Measurements from ENCODE around the gene ABCG1.

The ABCG1 gene

DNA sequence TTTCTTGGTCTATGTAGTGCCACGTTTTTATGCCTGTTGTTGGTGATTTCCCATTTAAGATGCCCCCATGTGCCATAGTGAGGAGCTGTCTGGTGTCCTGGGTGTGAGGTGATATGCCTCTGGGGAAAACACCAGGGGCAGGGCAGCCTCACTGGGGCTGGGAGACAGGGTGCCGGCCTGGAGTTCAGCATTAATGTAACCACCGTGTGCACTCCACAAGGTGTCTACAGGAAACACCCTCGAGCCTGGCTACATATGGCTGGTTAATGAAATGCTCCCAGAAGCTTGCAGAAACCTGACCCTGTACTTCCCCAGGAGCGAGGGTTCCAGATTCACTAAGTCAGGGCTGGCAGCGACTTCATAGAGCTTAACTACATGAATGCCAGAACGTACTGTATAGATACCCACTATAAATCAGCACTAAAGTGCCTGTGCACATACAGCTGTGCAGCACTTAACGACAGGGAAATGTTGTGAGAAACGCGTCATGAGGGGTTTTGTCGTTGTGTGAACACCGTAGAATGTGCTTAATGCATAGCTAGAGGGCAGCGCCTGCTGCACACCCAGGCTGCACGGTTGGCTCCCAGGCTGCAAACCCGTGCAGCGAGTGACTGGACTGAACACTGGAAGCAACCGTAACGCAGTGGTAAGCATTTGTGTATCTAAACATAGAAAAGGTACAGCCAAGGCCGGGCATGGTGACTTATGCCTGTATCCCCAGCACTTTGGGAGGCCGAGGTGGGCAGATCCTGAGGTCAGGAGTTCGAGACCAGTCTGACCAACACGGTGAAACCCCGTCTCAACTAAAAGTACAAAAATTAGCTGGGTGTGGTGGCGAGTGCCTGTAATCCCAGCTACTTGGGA is 121.5 kb downstream of the ABCG1 start:
- TF ChIP-seq, protein P1, sequence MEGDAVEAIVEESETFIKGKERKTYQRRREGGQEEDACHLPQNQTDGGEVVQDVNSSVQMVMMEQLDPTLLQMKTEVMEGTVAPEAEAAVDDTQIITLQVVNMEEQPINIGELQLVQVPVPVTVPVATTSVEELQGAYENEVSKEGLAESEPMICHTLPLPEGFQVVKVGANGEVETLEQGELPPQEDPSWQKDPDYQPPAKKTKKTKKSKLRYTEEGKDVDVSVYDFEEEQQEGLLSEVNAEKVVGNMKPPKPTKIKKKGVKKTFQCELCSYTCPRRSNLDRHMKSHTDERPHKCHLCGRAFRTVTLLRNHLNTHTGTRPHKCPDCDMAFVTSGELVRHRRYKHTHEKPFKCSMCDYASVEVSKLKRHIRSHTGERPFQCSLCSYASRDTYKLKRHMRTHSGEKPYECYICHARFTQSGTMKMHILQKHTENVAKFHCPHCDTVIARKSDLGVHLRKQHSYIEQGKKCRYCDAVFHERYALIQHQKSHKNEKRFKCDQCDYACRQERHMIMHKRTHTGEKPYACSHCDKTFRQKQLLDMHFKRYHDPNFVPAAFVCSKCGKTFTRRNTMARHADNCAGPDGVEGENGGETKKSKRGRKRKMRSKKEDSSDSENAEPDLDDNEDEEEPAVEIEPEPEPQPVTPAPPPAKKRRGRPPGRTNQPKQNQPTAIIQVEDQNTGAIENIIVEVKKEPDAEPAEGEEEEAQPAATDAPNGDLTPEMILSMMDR (IDR thresholded peaks at IDR 0.05; ENCODE audit: low read depth, low read length) = no peak
- no peak overlapping the region for H3K4me3 ChIP-seq (ENCODE audit: low read depth, low read length)

DNA sequence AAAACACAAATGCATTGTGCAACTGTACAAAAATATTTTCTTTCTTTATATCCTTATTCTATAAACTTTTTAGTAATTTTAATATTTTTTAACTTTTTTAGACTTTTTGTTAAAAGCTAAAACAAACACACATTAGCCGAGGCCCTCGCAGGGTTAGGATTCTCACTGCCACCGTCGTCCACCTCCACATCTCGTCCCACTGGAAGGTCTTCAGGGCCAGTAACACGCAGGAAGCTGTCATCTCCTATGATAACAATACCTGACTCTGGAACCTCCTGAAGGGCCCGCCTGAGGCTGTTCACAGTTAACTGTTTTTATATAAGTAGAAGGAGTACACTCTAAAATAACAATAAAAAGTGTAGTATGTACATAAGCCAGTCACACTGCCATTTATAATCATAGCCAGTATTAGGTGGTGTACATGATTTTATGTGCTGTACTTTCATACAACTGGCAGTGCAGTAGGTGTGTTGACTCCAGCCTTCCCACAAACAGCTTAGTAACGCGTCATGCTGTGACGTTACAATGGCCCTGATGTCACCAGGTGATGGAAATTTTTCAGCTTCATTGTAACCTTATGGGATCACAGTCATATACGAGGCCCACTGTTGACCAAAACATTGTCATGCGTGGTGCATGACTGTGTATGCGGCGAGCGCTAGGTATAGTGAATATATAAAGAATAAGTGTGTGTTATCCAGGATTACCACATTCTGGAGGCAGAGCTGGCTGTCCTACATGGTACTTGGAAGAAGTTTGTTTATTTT is 123.0 kb downstream of the ABCG1 start:
- no peak overlapping the region for H3K4me3 ChIP-seq (ENCODE audit: low read depth, low read length)
- TF ChIP-seq, protein P1 (IDR thresholded peaks at IDR 0.05; ENCODE audit: low read depth, low read length) = no peak

DNA sequence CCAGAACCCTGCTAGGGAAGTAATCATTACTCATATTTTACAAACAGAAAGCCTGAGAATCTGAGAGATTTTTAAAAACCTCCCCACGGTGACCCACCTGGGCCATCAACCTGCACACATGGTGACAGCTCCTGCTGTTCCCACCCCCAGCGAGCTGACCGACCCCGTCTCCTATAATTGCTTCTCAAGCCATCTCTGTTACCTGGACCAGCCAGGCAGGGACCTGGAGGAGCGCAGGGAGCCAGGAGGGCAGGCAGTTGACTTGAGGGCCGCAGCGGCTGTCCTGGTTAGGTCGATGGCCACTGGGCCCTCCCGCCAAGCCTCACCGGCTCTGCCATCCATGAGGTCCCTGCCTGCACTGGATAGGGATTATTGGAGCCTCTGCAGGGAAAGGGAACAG is 124.2 kb downstream of the ABCG1 start:
- TF ChIP-seq, protein P1 (IDR thresholded peaks at IDR 0.05; ENCODE audit: low read depth, low read length) = no peak
- H3K4me3 ChIP-seq (ENCODE audit: low read depth, low read length) = no peak overlapping the region

DNA sequence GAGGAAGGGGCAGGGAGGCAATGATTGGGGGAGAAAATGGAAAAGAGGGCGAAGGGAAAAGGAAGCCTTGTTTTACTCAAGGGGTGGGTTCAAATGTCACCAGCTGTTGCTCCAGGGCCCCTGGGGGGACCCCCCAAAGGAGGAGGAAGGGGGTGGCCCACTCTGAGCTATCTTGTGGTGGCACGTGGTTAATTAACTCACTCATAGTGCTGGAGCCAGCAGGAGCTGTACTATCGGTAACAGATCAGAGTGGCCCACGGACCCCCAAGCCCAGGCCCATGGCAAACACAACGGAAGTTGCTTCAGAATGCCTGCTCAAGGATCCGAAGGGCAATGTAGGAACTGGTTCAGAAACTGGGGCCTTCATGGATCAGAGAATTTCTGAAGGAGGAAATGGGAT is 124.6 kb downstream of the ABCG1 start:
- no peak overlapping the region for H3K4me3 ChIP-seq (ENCODE audit: low read depth, low read length)
- TF ChIP-seq, protein P1 (IDR thresholded peaks at IDR 0.05; ENCODE audit: low read depth, low read length) = no peak

DNA sequence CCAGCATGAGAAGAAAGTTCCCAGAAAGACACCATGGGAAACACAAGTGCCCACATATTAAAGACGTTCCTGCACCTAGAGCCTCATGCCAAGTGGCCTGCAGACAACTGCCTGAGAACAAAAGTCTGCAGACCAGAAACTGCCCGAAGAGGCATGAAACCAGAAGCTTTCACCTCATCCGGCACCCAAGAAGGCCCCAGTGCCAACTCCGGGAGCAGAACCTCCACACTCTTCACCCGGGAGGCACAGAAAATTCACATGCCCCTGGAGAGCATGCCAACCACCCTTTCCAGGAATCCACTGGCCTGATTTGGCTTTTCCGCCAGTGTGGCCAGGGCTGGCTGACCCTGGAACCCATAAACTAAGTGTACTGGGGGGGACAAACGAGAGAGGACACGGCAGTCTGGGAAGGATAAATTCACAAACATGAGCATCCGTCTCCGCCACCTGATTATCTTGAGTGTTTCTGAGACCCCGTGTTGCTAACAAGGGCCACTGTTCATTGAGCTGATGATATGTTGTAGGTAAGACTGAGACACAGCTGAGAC is 125.1 kb downstream of the ABCG1 start:
- TF ChIP-seq, protein P1 (IDR thresholded peaks at IDR 0.05; ENCODE audit: low read depth, low read length) = no peak
- no peak overlapping the region for H3K4me3 ChIP-seq (ENCODE audit: low read depth, low read length)

DNA sequence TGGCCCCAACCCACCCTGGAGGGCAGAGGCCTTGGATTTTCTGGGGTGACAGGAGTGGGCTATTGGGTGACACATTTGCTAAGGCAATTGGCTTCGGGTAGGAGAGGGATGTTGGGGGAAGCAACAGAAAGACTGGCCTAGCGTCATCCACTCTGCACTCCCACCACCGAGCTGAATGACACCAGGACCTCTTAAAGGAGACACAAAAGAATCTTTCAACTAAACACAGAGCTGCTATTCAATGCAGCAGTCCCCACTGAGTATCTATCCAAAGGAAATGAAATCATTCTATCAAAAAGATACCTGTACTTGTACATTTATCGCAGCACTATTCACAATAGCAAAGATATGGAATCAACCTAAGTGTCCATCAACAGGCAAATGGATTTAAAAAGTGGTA is 125.7 kb downstream of the ABCG1 start:
- TF ChIP-seq, protein P1 (IDR thresholded peaks at IDR 0.05; ENCODE audit: low read depth, low read length) = no peak

DNA sequence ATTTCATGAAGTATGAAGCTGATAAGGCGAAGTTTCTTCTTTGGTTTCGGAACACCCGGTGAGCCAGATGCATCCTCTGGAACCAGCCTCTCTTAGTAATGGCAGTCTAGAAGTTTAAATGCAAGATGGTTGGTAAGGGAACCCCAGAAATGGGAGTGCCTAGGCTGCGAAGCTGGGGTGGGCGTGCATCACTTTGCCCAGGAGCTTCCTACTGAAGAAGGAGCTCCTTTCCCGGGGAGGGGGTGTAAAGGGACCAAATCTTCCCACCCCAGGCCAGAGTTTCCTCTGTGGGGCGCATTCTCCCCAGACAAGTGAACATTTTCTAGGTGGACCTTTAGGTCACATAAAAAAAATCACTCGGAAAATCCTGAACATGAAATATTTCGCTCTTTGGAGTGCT is 127.5 kb downstream of the ABCG1 start:
- TF ChIP-seq, protein P1 (IDR thresholded peaks at IDR 0.05; ENCODE audit: low read depth, low read length) = no peak
- no peak overlapping the region for H3K4me3 ChIP-seq (ENCODE audit: low read depth, low read length)

More for the DNA sequence above, 125.7 kb downstream of the ABCG1 start:
- no peak overlapping the region for H3K4me3 ChIP-seq (ENCODE audit: low read depth, low read length)
